Activated T-helper 1 cell treated with anti-CD3 and anti-CD28 coated beads, Interleukin-2, amount 50 U/mL, for 16 hours (primary cell): ENCODE results near the gene RASGRP1.
A peak's percentile ranks its signal among the peaks of the same experiment; 100 is the strongest.

Source experiments
- DNase-seq, 2 donors: peaks; one replicate each; pipeline ENCODE4 v3.0.0-alpha.2; 2020; ENCODE audit warnings: low read depth in 1 of 2, low spot score in 1 of 2

The RASGRP1 gene

DNA sequence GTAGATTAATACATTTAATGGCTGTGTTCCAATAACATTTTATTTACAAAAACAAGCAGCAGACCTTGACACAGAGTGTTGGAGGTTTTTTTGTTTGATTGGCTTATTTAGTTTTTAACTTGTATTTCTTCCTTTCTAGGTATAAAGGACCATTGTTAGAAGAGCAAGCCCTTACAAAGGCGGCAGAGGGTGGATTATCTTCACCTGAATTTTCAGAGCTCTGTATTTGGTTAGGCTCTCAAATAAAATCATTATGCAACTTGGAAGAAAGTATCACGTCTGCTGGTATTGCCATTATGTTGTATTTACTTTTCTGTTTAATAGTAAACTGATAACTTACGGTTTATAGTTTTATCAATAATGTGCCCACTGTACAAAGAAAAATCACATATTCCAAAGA is 100.7 kb downstream of the RASGRP1 start:
- no peak for DNase-seq

DNA sequence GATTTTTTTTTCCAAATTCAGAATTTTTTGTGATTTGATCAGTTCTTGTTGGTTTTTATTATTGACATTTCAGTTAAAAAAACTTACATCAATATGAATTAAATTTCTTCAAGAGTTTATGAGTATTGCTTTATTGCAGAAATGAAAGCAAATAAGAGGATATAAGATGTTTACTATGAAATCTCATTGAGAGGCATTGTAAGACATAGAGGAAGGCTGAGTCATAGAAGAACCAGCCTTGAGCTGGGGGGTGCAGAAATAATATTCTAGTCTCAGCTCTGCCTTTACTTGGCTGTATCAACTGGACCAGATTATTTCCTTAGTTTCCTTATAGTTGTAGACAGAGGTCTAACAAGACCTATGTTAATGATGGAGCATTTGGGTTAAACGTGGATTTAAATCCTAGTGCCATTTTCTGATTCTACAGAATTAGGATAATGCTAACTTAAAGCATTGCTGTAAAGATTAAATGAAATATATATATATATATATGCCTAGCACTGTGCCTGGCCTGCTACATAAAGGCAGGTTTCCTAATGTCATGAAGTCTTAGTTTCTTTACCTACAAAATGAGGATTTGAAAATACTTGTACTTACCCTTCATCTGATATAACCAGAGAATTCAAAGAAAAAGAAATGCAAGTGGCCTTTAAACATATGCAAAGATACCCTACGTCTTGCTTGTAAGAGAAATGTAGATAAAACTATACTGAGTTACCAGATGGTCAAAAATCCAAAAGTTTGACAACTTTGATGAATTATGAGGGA is 103.4 kb downstream of the RASGRP1 start:
- DNase-seq = no peak

DNA sequence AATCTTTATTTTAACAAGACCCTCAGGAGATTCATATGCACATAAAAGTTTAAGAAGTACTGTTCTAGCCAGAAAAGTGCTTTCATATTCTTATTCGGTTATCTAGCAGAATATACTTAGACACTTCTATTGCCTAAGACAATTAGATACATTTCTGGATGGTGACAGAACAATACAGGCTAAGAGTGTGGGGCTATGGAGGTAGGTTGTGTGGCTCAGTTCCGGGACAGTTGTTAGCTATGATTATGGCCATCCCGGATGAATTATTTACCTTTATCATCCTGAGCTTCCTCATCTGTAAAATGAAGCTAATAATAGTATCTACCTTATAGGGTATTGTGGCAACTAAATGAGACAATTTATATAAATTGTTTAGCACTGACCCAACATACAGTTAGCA is 104.1 kb downstream of the RASGRP1 start:
- no peak for DNase-seq

DNA sequence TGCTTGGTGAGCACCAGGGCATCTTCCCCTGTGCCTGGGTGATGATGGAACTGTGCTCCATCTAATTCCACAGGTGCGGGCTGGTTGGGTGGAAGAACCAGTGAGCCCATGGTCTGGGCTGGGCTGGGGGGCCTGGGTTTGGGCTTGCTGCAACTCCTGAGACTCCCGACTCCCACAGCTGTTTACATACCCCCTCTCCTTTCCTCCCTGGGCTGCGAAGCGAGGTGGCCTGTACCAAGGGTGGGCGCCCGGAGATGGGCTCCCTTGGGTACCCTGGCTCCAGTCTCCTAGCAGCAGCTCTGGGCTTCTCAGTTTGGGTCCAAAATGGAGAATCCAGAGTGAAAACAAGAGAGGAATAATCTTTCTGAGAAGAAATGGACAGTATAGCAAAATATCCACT is 105.1 kb downstream of the RASGRP1 start:
- no peak for DNase-seq

DNA sequence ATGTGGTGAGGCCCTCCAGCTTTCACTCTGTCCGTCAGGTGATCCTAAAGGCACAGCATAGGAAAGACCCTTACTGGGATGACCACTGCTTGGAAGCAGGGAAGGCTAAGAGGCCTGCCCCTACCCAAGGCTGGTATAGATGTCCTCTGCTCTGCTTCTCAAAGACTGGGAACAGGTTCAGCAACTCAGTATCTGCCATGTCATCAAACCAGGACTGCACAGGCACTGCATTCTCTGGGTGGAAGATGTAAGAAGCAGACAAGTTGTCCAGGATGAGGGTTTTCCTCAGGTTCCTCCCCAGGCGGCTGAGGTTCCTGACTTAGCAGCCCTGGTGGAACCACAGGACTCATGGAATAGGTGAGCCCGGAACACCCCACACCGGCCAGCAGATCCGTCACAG is 106.0 kb downstream of the RASGRP1 start:
- no peak for DNase-seq

DNA sequence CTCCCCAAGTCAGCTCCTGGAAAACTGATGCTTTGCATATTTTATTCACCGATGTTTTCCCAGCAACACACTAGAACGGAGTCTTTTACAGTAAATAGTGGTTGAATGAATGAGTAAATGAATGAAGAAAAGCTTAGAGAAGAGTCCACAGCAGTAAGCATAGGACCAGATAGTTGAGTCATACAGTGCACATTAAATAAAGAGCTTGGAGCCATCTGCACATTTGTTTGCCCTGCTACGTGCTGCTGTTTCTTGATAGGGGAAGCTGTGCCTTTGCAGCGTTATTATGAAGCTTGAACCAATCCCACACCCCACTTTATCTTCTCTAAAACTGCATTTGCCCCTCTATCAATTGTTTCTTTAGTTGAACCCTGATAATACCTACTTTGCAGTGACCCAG is 109.5 kb downstream of the RASGRP1 start:
- DNase-seq = no peak

DNA sequence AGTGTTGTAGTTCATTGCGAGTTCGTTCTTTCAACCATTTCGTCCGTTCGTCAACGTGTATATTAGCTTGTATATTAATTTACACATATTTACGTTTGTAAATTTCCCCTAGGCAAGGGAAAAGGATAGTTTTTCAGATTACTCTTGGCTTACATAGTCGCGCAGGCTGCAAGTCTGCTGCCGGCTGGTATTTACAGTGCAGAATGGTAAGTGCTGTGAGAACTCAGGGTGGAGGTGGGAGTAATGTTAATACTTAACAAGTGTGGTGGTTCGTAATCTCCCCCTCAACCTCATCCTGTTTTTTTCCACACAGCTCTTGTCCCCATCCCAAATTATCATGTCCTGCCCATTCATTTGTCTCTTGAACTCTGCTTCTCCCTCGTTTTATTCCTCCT is 109.9 kb downstream of the RASGRP1 start:
- no peak for DNase-seq

DNA sequence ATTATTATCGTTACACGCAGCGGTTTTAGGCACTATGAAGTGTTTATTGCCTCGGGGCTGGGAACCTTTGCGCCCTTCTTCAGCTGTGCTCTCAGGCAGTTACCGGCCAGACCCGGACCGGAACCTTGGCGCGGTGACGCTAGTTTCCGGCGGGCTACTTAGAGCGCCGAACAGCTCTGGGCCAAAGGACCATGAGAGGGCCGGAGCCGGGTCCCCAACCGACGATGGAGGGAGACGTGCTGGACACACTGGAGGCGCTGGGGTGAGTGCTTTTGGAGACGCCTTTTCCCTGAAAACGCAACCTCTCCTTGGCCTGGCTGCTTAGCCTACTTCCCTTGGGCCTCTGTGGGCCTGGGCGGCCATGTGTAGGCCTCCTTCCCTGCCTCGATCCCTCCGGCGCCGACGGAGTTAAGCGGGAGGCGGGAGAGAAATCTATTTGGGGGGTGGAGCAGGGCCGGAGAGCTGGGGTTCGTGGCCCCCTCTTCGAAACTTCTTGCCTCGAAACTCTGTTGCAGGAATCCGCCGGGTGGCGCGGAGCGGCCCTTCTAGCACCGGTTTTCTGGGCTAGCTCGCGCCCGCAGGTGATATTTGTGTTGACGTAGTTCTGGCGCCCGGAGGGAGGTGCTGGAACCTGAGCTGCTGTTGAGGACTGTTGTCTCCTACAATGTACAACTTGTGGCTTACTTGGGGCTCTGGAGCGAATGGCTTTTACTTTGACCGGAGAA is 110.5 kb downstream of the RASGRP1 start, which contains the start of gene FAM98B:
FAM98B (plus strand) TSS at position 157 of the 725 bp plus-strand sequence; CDS start at position 192, 35 bp downstream.
- DNase-seq = peak; percentile 79 to 84

DNA sequence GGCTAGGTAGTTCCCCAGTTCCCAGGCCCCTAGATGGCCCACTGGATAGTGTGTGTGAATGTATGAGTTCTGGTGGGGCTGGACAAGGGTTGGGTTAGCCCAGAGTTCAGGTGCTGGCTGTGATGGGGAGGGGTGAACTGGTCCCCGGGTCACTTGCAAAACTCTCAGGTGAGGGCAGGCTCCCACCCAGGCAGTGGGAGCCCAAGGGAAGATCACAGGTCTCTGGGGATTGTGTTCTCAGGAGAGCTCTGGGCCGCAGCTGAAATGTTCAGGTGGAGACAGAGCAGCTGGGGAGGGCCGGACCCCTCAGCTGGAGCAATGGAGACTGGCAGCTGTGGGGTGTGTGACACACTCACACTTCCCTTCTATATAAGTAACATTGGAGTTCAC is 123.5 kb downstream of the RASGRP1 start:
- no peak for DNase-seq

DNA sequence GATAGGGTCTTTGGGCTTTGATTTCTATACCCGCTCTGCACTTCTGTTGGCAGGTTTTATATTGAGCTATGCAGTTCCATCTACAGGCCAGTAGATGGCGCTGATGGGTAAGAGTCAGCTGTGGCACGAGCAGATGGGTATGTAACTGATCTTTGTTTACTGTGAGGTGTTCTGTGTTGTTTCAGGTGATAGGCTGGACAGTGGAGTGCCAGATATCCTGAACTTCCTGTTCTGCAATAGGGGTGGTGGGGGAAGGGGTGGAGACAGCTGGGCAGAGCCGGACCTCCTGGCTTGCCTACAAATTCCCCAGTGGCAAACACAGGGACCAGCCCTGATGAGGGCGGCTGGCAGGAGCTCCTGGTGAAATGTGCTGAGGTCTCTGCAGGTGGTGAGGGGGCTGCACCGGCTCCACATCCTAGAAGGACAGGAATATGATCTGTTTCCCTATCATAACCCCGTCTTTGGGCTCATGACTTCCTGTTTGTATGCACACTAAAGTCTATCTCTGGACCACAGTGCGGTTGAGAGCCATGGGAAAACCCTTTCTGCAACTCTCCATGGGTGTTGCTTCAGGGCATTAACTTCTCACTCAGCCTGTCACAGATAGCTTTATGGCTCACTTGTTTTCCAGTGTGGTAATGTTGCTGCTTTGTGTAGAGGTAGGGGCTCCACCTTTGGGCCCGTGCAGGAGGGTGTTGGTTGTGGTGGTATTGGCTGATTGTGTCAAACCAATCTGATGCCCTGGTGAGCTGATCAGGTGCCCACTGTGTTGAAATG is 124.1 kb downstream of the RASGRP1 start:
- peak in 1 of 2 donors; percentile 12 for DNase-seq
